LoVo (cell line): ENCODE data around the gene C16orf90.
"Not testable (repeated sequence)": the region's sequence is repeated elsewhere in the genome, so short reads cannot be mapped to it uniquely, and the experiment has no call there.

Source experiments
- DNase-seq: peaks from one replicate; pipeline ENCODE4 v3.0.0-alpha.2; 2016; ENCODE audit warnings: low spot score

C16orf90 gene

GRCh38 chr16:3482659-3483241, 12.5 kb downstream of the C16orf90 start:
- DNase-seq: no peak

DNA sequence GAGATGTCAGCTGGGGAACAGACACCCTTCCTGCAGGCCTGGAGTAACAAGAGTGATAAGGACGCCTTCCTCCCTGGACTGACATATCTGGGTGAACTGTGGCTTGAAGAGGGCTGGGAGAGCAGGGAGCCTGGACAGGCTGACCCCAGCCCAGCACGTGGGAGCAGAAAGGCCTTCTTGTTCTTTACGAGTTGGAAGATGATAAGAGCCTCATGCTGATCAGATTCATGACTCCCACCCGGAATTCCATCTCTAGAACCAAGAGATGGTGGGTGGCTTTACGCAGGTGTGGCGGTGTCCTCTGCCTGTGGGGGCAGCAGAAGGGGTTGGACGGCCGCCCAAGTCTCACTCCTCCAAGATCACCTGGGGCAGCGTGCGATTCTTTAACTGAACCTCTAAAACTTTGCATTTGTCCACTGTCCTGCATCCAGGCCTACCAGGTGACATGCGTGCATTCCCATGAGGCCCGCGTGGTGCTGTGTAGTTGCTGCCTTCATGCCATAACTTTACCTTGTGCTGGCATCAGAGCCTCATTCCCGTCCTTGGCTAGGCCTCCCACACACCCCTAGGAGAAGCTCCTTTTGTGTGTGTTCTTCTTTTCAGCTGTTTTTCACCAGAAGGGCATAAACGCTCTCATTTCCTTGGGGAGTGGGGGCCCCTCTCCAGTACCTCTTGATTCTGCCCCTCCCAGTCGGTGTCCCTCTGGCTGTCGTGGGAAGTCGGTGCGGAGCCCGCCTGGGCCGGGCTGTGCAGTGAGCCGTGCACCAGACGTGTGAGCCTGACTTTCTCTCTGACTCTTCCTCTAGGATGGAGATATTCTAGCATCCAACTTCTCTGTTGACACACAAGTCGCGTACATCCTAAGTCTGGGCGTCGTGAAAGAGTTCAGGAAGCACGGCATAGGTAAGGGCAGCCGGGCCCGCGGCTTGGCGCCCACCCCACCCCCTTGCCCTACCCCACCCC, 13.3 kb downstream of the C16orf90 start:
- DNase-seq: no peak

DNA sequence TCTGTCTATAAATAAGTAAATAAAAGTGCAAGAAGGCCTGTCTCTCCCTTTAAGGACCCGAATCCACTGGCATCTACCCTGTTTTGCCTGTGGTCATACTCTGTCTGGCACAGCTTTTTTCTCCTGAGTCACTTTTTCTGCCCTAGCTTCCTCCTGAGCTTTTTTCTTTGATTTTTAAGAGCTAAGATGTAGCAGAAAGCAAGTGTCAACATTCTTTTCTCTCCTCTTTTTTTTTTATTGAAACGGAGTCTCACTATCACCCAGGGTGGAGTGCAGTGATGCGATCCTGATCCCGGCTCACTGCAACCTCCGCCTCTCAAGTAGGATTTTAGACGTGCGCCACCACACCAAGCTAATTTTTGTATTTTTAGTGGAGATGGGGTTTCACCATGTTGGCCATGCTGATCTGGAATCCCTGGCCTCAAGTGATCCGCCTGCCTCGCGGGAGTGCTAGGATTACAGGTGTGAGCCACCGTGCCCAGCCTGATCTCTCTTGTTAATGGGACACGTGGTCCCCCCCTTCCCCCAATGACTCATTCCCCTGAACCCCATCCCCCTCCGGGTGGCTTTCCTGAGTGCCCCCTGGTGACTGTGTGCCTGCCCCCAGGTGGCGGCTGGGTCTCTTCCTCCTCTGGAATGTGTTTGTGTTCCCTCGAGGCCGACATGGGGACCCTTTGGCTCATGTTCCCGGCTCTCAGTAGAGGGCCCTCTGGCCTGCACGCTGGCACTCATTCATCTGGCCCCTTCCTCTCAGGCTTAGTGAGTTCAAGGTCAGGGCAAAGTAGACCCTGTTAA, 14.2 kb downstream of the C16orf90 start:
- no peak for DNase-seq

- DNase-seq: no peak
Observed at GRCh38 chr16:3479654-3480216, 15.6 kb downstream of the C16orf90 start.

GRCh38 chr16:3478242-3478925, 16.9 kb downstream of the C16orf90 start:
- no peak for DNase-seq

DNA sequence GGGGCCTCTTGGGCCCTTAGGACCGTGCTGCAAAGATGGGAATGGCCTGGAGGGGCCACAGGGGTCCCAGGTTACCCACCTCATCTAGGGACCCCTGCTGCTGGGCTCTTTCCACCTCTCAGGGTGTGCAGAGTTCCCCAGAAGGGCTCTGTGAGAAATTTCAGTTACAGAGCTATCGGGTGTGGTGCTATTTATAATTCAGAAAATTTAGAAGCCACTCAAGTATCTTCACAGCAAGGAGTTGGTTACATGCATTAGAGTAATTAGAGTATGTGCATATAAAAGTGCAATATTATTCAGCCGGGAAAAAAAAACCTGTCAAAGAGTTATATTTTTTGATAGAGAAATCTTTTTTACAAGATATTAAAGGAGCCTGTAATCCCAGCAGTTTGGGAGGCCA, 18.9 kb downstream of the C16orf90 start:
- DNase-seq: no peak

DNA sequence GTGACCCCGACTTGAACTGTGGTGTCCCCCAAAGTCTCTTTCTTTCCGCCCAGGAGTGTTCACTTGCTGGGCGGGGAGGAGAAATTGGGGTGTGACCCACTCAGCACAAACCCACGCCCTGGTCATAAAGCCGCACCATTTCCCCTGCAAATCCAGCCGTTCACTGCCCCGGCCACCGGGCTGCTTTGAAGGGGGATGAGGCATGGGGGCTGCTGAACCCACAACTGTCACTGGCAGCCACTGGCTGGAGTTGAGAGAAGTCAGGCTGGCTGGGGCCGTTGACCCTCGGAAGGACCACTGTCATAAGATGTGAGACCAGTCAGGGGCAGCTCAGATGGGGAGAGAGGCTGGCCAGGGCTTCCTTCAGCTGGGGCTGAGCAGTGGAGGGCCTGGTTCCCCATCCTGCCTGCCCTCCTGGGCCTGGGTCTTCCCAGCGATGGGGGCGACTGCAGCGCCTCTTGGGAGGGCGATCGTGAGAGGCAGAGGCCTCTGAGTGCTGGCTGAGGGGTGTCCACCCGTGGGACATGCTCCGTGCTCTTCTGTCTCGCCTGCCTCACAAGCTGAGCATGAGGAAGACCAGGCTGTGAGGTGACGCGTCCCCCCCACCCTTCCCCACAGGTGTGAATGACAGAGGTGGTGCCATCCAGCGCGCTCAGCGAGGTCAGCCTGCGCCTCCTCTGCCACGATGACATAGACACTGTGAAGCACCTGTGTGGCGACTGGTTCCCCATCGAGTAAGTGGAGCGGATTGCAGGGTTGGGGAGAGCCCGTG, 19.5 kb downstream of the C16orf90 start:
- DNase-seq: no peak

GRCh38 chr16:3474870-3475269, 20.4 kb downstream of the C16orf90 start:
- DNase-seq: not testable (repeated sequence)

DNA sequence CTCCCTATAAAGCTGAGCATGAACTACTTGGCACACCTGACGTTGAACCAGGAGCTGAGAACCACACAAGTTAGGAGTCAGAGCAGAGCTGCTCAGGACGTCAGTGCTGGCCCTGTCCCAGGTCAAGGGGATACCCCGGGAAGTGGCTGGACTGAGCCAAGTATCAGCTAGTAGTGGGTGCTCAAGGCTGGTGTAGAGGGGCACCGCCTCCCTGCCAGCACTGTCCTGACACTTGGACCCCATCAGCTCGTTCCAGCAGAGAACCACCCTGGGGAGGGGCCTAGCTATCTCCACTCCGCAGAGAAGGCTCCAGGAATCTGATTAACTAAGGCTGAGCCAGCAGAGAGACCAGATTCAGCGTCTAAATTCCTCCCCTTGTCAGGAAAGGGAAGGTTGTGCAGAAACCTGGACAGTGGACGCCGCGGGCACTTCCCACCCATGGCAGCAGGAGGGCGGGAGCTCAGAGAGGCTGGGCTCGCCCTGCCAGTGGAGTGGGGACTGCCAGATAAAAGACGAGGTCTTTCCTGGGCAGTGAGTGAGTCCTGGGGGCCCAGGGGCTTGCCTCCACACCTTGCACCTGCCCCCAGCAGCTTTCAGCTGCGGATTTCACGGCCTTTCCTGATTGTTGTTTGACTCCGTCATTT, 21.0 kb downstream of the C16orf90 start:
- DNase-seq: no peak

GRCh38 chr16:3473596-3473943, 21.7 kb downstream of the C16orf90 start:
- not testable (repeated sequence) for DNase-seq

DNA sequence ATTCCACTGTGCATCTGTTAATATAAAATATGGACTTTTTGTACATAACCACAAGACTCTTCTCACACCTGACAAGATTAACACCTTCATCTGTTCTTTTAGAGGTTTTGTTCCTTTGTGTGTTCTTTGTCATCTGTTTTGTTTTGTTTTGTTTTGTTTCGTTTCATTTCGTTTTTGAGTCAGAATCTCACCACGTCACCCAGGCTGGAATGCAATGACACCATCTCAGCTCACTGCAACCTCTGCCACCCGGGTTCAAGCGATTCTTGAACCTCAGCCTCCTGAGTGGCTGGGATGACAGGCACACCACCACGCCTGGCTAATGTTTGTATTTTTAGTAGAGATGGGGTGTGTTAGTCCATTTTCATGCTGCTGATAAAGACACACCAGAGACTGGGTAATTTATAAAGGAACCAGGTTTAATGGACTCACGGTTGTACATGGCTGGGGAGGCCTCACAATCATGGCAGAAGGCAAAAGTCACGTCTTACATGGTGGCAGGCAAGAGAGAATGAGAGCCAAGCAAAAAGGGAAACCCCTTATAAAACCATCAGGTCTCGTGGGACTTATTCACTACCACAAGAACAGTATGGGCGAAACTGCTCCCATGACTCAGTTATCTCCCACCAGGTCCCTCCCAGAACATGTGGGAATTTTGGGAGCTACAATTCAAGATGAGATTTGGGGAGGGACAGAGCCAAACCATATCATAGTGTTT, 22.3 kb downstream of the C16orf90 start:
- DNase-seq: no peak

DNA sequence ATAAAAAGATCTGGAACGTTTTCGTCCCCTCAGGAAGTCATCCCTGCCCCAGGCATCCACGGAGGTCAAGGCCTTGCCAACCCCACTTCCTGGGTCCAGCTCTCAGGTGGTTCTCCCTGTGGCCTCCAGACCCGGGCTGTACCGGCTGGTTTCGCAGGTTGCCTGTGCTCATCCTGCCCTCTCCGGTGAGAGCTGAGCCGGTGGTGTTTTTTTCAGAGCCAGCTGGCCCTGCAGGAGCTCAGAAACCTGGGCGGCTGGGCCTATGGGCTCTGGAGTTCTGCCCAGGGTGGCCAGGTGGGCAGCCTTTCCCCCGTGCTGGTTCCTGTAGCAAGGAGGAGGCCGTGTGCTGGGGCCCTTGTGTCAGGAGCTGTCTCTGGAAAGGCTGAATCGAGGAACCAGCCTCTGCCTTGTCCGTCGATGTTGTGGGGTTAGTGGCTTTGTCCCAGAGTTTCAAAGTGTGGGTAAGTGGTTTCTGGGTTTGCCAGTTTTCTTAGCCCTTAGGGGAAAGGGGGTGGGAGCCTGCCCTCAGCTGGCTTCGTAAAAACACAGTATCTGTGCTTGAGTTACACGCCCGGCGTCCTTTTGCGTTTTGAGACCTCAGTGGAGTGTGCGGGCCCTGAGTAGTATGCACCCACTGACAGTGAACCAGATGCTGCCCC, 23.6 kb downstream of the C16orf90 start:
- DNase-seq: no peak

DNA sequence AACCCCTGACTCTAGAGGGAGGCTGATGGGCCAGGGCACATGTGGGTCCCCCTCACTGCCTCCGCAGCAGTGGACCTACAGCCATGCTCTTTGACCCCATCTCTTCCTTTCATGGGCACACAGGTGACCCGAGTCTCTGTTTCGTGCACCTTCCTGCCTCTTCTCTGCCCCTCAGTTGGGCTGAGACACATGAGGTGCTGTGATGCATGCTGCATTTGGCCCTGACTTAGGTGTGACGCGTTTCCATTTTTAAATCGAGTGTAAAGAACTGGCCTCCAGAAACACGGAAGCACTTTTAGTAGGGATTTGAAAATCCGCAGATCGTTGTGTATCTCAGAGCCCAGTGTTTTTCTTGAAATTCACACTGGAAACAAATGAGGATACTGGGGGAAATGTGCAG, 24.6 kb downstream of the C16orf90 start:
- no peak for DNase-seq

DNA sequence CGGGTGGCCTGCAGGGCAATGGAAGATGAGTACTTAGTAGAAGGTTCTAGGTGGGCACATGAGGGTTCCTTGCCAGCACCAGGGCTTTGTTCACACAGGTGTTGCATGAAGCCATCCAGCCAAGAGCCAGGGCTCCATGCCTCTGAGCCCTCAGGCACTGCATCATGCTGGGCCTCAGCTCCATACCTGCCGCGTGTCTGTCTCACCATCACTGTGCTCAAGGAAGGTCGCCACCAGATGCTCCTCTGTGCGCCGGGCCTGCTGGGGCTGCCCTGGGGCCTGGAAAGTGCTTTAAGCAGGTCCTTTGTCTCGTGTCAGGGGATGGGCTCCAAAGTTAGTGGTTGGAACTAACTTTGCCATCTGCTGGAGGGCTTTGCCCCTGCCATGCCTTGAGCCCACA, 25.6 kb downstream of the C16orf90 start:
- no peak for DNase-seq

- no peak for DNase-seq
Observed at GRCh38 chr16:3468501-3468900, 26.8 kb downstream of the C16orf90 start.

DNA sequence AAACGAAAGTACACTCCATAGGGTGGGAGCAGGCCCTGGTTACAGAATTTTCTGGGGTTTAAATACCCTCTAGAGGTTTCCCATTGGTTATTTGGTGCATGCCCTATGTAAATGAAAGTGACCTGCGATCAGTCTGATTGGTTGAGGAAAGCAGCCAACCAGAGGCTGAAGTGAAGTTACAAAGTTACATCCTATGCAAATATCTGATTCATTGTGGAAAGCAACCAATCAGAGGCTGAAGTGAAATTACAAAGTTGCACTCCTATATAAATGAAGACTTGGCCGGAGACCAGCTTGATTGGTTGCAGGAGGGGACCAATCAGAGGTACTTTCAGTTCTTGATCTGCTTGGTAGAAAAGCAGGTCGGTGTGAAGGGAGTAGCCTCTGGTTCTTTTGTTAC, 27.4 kb downstream of the C16orf90 start:
- DNase-seq: no peak

GRCh38 chr16:3467182-3467581, 28.1 kb downstream of the C16orf90 start:
- DNase-seq: no peak

- no peak for DNase-seq
Observed at GRCh38 chr16:3465911-3466584, 29.2 kb downstream of the C16orf90 start.

DNA sequence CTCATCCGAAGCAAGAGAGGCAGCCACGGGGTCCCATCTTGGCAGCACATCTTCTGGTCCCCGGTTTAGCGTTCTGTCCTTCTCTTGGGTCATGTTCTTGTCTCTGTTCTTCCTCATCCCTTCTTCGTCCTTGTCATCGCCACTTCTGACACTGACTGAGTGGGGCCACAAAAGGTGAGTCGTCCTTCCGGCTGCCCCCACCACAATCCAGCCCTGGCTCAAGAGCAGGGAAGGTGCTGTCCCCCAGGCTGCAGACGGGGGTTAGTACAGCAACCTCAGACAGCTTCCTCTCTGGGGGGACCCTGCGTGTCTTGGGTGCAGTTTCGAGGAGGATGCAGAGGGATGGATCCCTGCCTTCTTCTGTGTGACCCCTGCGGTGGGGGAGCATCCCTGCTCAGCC, 30.0 kb downstream of the C16orf90 start:
- DNase-seq: no peak
